Rectal smooth muscle tissue (tissue), 1 donor: ENCODE measurements around the gene CHPT1.

Source experiments
- H3K27ac ChIP-seq: one replicate; pipeline ENCODE4 v1.7.0; 2013; ENCODE audit warnings: low read depth, low read length, inconsistent platforms
- H3K27me3 ChIP-seq: one replicate; pipeline ENCODE4 v1.7.0; 2013; ENCODE audit warnings: low read length; ENCODE audit not compliant: control insufficient read depth, insufficient read depth
- H3K36me3 ChIP-seq: one replicate; pipeline ENCODE4 v1.7.0; 2013; ENCODE audit warnings: low read length; ENCODE audit not compliant: control insufficient read depth, insufficient read depth
- H3K4me1 ChIP-seq: one replicate; pipeline ENCODE4 v1.7.0; 2013; ENCODE audit warnings: low read length; ENCODE audit not compliant: control insufficient read depth, insufficient read depth
- H3K4me3 ChIP-seq: one replicate; pipeline ENCODE4 v1.7.0; 2013; ENCODE audit warnings: low read length
- H3K9ac ChIP-seq: one replicate; pipeline ENCODE4 v1.7.0; 2013; ENCODE audit warnings: low read length

Gene CHPT1

DNA sequence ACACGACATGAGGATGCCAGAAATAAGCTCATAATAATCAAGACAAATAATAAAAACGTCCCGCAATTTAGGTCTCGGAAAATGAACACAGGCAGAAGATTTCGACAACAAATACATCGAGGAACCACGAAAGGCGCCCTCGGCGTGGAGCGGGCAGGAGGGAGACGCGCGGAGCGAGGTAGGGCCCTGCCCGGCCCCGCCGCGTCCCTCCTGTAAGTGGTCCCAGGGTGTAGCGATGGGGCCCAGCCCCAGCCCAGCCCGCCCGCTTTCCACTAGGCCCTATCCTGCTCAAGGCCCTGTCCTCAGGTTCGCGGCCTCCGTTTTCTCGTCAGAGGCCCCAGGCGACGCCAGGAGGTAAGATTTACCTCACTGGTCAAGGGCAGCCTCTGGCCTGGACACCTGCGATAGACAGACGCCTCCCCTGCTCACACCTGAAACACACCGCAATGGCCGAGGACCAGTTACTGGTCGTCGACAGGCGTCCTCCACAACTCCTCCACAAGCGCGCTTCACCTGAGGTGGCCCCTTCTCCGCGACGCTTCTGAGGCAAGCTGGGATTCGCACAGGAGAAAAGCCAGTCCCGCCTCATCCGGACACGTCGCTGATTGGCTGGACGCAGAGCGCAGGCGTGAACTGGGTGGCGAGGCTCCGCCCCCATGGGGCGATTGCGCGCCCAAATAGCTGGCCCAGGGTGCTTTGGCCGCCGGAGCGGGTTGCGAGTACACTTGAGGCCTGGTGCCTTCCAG is 41.7 kb downstream of the CHPT1 start, which contains the start of gene SYCP3:
SYCP3 (minus strand) TSS at position 543 of the 746 bp plus-strand sequence. CDS start 1,527 bp downstream, outside the sequence.
- Histone ChIP-seq H3K36me3 (peaks cover 10% of the 10 kb centered on the region), H3K4me3 (no peak within 1 kb of the TSS), H3K27me3 (no peaks in the 10 kb centered on the region), H3K9ac (no peak within 1 kb of the TSS), H3K27ac (no peak within 1 kb of the TSS), H3K4me1 (no peaks in the 10 kb centered on the region)

- Histone ChIP-seq H3K4me3 (no peak overlapping the region), H3K27me3 (no peaks in the 10 kb centered on the region), H3K36me3 (peaks cover 13% of the 10 kb centered on the region), H3K9ac (no peak overlapping the region), H3K27ac (no peak overlapping the region), H3K4me1 (no peaks in the 10 kb centered on the region)
These were observed 43.1 kb downstream of the CHPT1 start for GRCh38 chr12:101740566-101740965.

DNA sequence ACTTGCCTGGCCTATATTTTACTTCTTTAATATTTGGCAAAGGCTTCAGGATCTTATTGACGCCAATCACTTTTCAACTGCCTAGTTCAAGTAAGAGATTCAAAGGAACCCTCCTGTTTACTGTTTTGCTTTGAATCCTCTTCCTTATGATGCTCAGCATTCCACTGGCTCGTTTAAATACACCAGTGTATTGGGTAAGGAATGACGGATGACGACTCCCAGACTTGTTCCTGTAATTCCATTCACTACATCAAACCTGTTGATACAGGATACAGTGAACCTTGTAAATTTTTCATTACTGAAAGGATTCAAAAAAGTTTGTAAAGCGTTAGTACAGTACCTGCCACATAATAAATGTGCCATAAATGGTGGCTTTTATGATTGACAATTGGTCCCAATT is 43.5 kb downstream of the CHPT1 start:
- no peaks in the 10 kb centered on the region for H3K4me1 ChIP-seq

DNA sequence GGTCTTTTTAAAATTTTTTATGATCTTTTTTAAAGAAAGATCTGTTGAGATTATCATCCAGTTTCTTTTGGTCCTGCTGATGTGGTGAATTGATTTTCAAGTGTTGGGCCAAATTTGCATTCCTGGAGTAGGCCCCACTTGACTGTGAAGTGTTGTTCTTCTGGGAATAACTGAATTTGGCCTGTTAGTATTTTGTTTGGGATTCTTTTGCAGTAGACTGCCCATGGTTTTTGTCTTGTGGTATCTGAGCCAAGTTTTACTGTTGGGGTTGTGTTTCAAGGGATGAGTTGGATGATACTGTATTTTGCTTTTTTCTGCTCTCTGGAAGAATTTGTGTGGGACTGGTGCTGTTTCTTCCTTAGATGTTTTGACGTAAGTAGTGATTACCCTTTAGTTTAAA is 45.8 kb downstream of the CHPT1 start:
- no peaks in the 10 kb centered on the region for H3K27me3 ChIP-seq
- no peak overlapping the region for H3K27ac ChIP-seq
- H3K4me1 ChIP-seq = no peaks in the 10 kb centered on the region
- H3K4me3 ChIP-seq = no peak overlapping the region
- peaks cover 13% of the 10 kb centered on the region for H3K36me3 ChIP-seq
- H3K9ac ChIP-seq = no peak overlapping the region

More for the DNA sequence above, 43.5 kb downstream of the CHPT1 start:
- Histone ChIP-seq H3K4me3 (no peak overlapping the region), H3K9ac (no peak overlapping the region), H3K36me3 (peaks cover 13% of the 10 kb centered on the region), H3K27me3 (no peaks in the 10 kb centered on the region), H3K27ac (no peak overlapping the region)

GRCh38 chr12:101743724-101744472 is 46.5 kb downstream of the CHPT1 start:
- Histone ChIP-seq H3K4me1 (no peaks in the 10 kb centered on the region), H3K27me3 (no peaks in the 10 kb centered on the region), H3K36me3 (peaks cover 12% of the 10 kb centered on the region), H3K4me3 (no peak overlapping the region), H3K27ac (no peak overlapping the region), H3K9ac (no peak overlapping the region)

GRCh38 chr12:101745481-101745880 is 48.0 kb downstream of the CHPT1 start:
- Histone ChIP-seq H3K36me3 (peaks cover 11% of the 10 kb centered on the region), H3K27ac (no peak overlapping the region)

GRCh38 chr12:101746196-101746595 is 48.8 kb downstream of the CHPT1 start:
- Histone ChIP-seq H3K27ac (no peak overlapping the region), H3K27me3 (no peaks in the 10 kb centered on the region), H3K4me1 (no peaks in the 10 kb centered on the region), H3K9ac (no peak overlapping the region), H3K36me3 (peaks cover 11% of the 10 kb centered on the region), H3K4me3 (no peak overlapping the region)

More at GRCh38 chr12:101745481-101745880, 48.0 kb downstream of the CHPT1 start:
- no peak overlapping the region for H3K9ac ChIP-seq
- no peaks in the 10 kb centered on the region for H3K27me3 ChIP-seq
- no peak overlapping the region for H3K4me3 ChIP-seq
- no peaks in the 10 kb centered on the region for H3K4me1 ChIP-seq

- Histone ChIP-seq H3K27ac (no peak overlapping the region), H3K36me3 (peaks cover 11% of the 10 kb centered on the region), H3K9ac (no peak overlapping the region), H3K4me3 (no peak overlapping the region), H3K27me3 (no peaks in the 10 kb centered on the region), H3K4me1 (no peaks in the 10 kb centered on the region)
These were observed 49.2 kb downstream of the CHPT1 start for GRCh38 chr12:101746661-101747060.

- Histone ChIP-seq H3K9ac (no peak overlapping the region), H3K4me1 (no peaks in the 10 kb centered on the region), H3K36me3 (peaks cover 14% of the 10 kb centered on the region), H3K27ac (no peak overlapping the region), H3K27me3 (no peaks in the 10 kb centered on the region), H3K4me3 (no peak overlapping the region)
These were observed 50.3 kb downstream of the CHPT1 start for GRCh38 chr12:101747697-101748096.

- Histone ChIP-seq H3K27me3 (no peaks in the 10 kb centered on the region), H3K36me3 (peaks cover 13% of the 10 kb centered on the region), H3K4me1 (no peaks in the 10 kb centered on the region), H3K27ac (no peak overlapping the region), H3K9ac (no peak overlapping the region), H3K4me3 (no peak overlapping the region)
These were observed 51.5 kb downstream of the CHPT1 start for GRCh38 chr12:101748907-101749306.

GRCh38 chr12:101749657-101750056 is 52.2 kb downstream of the CHPT1 start:
- H3K27me3 ChIP-seq = no peaks in the 10 kb centered on the region
- H3K9ac ChIP-seq = no peak overlapping the region
- no peaks in the 10 kb centered on the region for H3K4me1 ChIP-seq
- no peak overlapping the region for H3K27ac ChIP-seq
- H3K36me3 ChIP-seq = peaks cover 8% of the 10 kb centered on the region
- no peak overlapping the region for H3K4me3 ChIP-seq

- no peaks in the 10 kb centered on the region for H3K27me3 ChIP-seq
- no peak overlapping the region for H3K9ac ChIP-seq
- no peak overlapping the region for H3K27ac ChIP-seq
- no peak overlapping the region for H3K4me3 ChIP-seq
- peaks cover 8% of the 10 kb centered on the region for H3K36me3 ChIP-seq
- no peaks in the 10 kb centered on the region for H3K4me1 ChIP-seq
These were observed 52.7 kb downstream of the CHPT1 start for GRCh38 chr12:101750152-101750551.
